GM18498 (cell line): Measurements from ENCODE around the gene MCRIP2.

ENCODE experiments used
- ATAC-seq: cut with Tn5 transposase; IDR thresholded peaks from one replicate; pipeline ENCODE4 v1.9.1; 2021; ENCODE audit warnings: mild to moderate bottlenecking, moderate library complexity; ENCODE audit not compliant: unreplicated experiment

MCRIP2 gene

DNA sequence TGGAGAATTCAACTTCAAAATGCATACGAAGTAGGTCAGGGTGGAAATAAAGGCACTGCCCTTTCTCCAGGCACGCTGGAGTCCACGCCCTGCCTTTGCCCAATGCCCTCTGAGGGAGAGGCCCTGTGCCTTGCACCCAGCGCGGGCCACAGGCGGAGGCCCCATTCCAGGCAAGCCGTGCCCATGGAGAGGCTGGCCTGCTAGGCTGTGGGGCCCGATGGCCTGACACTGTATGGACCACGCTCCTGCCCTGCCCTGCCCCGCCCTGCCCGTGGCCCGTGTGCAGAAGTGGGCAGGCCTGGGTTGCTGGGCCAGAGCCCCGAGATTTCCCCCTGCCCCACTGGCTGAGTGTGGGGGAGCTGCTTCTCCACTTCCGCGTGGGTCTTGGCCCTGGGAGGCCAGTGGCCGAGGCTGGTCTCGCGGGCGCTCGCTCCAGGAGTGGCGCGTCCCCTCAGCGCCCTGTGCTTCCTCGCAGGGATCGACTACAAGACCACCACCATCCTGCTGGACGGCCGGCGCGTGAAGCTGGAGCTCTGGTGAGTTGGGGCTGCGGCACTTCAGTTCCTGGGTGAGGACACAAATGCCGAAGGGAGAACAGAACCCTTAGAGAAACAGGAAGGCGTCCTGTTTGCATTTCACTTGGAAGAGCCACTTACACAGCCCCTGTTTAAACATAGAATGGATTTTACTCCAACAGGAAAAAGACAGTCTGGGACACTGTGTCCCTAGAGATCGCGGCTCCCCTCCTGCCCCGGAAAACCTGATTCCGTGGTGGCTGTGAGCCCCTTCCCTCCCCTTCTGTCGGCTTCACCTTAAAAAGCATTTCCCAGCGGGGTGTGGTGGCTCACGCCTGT is 24.7 kb upstream of the MCRIP2 start:
- no peak for ATAC-seq

DNA sequence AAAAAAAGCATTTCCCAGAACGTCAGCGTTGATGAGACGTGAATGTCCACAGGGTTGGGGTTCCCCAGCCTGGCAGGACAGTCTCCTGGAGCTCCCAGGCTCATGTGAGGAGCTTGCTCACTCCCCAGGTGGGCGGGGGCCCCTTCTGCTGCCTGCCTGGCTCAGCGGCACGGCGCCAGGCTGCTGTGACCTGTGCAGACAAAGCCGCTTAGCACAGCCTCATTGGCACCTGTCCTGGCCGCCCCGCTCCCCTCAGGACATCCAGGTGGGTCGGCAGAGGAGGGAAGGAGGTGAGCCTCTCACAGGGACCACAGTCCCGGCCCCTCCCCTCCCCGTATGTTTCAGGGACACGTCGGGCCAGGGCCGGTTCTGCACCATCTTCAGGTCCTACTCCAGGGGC is 23.8 kb upstream of the MCRIP2 start:
- ATAC-seq: no peak

DNA sequence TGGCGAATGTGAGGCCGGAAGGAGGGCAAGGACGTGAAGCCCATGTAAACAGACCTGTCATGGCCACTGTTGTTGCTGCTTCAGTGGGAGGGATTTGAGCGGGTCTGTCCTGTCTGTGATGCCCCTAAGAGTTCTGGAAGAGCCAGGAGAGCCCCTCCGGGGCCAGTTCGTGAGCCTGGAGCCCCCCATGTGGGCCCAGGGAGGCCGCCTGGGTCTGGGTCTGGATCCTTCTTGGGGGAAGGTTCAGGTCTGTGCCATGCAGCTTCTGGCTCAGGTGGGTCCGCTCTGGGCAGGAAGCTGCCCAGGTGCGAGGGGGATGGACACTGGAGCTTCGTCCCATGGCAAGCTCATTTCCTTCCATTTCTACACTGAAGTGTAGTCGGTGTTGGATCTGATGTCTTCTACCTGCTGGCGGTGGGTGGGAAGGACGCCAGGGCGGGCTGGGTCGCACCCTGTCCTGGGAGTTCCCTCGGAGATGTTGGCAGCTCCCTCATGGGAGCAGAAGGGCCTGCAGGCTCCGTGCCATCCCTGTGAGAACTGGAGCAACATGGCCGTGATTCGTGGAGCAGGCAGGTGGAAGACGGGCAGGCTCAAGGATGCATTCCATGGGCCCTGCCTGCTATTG is 22.0 kb upstream of the MCRIP2 start:
- ATAC-seq: no peak

DNA sequence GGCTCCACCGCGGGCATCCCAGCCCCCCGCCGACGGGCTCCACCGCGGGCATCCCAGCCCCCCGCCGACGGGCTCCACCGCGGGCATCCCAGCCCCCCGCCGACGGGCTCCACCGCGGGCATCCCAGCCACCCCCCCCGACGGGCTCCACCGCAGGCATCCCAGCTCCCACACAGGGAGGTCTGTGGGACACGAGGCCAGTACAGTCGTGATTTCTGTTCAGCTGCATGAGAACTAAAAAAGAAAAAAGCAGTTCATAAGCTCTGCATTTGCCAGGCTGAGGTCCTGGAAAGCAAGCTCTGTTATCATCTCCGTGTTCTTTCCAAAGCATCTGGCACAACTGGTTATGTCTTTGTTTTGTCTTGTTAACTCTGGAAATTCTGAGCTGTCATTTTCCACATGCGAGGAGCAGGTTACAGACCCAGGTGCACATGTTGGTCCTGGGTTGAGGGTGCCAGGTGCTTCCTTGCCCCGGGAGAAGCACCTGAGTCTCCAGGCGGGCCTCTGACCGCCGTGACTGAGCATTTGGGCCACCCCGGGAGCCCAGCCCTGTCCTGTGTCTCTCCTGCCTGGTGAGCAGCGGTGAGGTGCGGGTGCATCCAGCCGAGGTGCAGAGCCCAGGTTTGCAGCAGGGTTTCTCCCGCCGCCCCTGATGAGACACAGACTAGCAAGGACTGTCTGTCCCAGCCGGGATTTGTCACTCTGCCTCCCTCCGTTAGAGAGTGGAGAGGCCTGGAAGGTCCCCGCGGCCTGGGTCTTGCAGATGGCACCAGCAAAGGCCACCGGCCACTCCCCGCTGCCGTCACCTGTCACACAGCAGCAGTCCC is 20.7 kb upstream of the MCRIP2 start:
- ATAC-seq: no peak

DNA sequence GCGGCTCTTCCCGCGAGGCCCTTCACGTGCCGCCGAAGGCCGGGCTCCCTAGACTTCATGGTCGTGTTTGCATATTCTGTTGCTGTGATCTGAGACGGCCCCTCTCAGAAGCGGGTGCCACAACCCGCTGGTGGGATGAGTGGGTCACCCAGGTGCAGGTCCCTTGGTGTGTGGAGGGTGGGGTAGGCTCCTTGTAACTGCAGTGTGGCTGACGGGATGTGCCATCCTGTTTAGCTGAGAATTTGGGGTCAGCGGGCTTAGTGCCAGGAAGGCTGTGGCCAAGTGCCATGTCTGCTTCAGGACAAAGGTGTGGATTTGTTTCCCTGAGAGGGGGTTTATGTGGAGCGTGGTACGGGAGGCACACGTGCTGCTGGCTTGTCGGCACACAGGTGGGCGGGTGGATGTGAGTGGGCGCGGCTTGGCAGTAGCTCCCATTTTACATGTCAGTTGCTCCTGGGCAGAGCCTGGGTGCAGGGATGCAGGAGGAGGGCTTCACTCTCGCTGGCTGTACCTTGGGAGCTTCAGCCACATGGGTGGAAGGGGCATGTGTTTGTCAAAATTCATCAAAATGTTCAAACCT is 20.0 kb upstream of the MCRIP2 start:
- ATAC-seq: no peak

DNA sequence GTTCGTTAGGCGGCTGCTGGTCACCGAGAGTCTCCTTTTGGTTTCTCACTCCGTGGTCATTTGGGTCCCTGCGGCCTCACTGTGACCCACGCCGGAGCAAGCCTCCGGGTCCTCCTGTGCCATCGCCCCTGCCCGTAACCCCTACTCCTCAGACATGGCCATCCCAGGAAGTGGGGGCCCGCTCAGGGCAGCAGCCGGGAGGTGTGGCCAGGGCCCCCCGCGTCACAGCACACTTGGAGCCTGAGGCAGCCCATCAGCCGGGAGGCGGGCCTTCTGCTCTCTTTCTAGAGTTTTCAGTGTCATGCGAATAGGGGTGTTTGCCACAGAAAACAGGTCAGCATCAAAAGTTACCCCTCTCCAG is 18.7 kb upstream of the MCRIP2 start:
- ATAC-seq: no peak

DNA sequence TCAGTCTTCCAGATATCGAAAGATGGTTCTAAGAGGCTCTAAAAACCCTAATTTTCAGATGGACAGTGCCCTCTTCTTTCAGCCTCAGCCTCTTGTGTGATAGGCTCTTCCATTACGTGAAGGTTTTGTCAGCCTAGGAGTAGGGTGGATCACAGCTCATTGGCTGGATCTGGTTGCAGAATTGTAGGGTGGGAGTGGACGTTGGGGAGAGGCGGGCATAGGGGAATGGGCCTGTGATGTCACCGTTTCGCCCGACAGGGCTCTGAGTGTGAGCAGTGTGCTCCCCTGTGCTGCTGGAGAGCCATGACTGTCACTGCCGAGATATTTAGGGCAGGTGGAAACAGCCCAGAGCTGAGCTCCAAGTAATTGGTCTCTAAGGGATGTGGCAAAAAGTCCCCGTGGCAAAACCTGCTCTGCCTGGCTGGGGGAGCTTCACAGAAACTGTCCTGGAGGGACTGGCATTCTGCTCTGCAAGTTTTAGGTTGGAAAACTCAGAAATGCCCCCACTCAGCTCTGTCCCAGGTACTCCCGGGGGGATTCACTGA is 17.0 kb upstream of the MCRIP2 start:
- no peak for ATAC-seq

DNA sequence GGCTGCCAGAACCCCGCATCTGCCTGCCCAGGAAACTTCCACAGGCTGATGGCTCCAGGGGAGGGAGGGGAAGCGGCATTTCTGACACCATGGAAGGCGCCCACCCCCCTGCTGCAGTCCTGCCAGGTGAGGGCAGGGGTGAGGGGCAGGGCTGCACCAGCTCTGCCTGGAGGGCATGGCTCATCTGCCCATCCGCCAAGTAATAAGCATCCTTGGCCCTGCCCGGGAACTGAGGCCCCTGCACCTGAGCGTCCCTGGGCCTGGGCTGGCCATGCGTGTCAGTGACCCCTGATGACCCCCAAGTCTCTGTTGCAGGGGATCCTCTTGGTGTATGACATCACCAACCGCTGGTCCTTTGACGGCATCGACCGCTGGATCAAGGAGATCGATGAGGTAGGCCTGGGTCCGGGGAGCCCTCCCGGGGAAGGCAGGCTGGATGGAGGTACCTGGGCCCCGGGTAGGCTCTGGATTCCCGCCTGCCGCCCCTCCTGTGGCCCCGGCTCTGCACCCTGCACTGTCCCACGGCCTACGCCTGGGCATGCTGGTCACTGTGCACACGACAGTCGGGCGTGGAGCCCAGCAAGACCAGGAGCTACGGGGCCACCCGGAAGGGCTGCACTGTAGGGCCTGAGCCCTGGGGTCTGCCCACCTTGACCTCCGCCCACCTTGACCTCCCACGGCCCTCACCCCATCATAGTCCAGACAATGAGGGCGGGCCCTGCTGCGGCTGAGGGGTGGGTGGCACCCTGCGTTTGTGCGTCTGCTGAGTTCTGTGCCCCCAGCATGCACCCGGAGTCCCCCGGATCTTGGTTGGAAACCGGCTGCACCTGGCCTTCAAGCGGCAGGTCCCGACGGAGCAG is 16.3 kb upstream of the MCRIP2 start:
- no peak for ATAC-seq

DNA sequence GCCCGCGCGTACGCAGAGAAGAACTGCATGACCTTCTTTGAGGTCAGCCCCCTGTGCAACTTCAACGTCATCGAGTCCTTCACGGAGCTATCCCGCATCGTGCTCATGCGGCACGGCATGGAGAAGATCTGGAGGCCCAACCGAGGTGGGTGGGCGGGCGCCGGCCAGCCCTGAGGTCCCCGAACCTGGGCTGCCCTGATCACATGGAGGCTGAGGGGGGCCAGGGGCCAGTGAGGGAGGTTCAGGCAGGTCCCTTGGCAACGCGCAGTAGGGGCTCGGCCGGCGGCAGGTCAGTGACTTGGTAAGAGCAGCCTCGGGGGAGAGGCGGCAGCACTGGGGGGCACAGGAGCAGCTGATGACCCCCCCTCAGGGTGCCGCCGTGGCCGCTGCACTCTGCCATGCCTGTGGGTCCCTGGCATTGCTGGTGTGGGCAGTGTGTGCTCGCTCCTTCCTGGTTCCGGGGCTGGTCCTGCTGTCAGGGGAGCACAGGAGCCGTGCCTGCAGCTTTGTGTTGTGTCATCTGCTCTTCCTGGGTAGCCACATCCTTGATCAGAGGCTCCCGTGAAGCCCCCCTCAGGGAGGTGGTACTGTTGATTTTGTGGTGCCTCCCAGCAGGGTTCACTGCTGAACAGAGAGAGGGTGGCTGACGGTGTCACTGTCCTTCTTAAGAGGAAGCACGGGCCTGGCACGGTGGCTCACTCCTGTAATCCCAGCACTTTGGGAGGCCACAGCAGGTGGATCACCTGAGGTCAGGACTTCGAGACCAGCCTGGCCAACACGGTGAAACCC is 15.5 kb upstream of the MCRIP2 start:
- ATAC-seq: no peak

DNA sequence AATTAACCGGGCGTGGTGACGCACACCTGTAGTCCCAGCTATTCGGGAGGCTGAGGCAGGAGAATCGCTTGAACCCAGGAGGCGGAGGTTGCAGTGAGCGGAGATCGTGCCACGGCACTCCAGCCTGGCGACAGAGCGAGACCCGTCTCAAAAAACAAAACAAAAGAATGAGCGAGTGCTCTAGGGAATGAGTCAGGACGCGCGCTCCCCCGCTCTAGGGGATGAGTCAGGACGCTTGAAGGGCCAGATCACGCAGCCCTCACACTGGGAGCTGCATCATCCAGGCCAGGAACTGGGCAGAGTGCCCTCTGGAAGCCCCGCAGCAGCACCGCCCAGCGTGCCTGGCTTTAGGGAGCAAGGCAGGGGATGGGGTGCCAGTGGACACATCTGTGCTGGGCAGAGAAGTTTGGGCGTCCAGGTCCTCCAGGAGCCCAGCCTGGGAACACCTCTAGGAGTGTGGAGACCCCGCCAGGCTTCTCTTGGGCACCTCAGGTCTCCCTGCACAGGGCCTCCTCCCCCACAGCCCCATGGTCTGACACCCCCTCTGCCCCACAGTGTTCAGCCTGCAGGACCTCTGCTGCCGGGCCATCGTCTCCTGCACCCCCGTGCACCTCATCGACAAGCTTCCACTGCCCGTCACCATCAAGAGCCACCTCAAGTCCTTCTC is 14.7 kb upstream of the MCRIP2 start:
- no peak for ATAC-seq

DNA sequence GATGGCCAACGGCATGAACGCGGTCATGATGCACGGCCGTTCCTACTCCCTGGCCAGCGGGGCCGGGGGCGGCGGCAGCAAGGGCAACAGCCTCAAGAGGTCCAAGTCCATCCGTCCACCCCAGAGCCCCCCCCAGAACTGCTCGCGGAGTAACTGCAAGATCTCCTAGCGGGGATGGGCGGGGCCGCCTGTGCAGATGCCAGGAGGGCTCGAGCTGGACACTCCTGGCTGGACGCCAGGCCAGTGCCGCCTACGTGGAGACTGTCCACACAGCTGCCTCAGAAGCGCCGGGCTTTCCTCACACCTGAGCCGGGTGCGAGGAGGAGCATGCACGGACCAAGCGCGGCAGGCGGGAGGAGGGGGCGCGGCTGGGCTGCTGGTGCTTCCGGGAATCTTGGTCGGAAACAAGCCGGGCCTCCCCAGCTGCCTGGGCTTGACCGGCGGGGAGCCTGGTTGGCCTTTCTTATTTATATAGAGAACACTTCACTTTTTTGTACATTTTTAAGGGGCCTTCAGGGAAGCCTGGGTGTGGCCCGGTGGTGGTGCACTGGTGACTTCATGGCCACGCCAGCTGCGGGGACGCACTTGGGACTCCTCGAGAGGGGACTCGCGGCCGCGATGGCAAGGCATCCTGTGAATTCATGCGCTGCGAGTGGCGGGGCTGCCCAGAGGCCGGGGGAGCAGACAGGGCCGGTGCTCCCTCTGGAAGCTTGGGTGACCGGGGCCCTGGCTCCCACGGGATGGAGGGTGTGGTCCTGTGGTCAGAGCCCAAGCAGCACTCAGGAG is 14.0 kb upstream of the MCRIP2 start:
- no peak for ATAC-seq

DNA sequence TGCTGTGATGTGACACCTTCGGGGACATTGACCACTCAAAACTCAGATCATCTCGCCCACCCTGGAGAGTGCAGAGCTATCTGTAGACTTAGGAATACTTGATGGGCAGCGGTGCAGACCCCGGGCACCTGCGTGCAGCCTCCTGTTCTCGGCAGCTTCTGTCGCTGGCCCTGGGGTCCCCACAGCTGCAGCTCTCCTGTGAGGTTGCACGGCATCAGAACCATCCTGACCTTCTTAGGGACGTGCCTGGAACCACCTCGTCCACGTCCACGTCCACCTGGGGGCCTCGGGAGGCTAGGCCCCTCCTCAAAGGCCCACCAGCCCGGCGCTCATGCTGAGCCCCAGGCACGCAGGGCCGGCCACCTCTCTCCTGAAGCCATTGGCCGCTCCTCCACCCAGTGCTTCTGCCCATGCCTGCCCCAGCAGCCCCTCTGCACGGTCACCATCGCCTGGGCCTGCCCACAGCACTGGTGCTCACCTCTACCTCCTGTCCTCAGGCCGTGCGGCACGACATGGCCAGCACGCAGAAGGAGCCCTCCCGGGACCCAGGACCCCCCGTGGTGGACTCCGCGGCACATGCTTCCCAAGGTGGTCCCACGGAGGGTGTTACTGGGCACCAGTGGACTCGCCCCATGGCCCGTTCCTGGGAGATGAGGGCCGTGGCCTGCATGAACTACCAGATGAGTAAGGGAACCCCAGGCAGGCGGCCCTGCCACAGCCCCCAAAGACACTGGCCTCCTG is 13.1 kb upstream of the MCRIP2 start:
- ATAC-seq: no peak

DNA sequence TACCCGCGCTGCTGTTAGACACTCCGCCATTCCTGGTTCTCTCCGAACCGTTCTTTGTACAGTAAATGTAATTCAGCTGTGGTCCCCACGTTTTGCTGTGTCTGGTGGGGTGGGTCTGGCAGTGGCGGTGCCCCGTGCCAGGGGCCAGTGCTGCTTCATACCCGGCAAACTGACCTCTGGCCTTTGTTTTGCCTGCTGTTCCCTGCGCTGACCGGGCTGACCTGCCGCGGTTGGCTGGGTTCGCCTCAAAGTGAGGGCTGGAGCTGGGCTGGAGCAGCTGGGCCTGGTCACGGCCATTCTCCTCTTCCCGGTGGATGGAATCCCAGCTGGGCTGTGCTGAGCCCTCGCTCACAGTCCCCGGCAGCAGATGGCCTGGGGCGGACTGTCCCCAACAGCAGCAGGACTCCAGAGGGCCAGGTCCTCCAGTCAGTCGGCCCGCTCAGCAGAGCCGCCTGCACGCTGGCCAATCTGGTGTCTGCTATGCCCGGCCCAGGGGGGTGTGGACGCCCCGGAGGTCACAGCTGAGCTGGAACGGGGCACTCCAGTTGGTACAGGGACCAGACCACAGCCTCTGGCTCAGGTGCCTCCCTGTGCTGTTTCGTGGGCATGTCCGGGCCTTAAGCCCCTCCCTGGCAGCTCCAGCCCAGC is 12.3 kb upstream of the MCRIP2 start:
- ATAC-seq: no peak

DNA sequence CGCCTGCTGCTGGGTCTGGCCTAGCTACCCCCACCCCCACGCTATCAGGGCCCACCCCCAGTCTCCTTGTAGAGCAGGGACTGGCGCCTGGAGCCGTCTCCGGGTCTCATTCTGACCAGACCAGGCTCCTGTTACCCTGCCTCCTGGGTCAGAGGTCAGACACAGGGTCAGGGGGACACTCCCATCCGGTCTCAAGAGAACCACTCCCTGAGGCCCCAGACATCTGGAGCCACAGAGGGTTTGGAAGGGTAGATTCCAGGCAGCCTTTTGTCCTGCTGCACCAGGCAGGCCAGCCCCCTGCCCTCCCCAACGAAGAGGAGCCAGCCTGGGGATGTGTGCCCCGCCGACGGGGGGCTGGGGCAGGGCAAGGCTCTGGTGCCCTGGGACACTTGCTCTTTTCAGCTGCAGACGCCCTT is 11.8 kb upstream of the MCRIP2 start:
- ATAC-seq: no peak

DNA sequence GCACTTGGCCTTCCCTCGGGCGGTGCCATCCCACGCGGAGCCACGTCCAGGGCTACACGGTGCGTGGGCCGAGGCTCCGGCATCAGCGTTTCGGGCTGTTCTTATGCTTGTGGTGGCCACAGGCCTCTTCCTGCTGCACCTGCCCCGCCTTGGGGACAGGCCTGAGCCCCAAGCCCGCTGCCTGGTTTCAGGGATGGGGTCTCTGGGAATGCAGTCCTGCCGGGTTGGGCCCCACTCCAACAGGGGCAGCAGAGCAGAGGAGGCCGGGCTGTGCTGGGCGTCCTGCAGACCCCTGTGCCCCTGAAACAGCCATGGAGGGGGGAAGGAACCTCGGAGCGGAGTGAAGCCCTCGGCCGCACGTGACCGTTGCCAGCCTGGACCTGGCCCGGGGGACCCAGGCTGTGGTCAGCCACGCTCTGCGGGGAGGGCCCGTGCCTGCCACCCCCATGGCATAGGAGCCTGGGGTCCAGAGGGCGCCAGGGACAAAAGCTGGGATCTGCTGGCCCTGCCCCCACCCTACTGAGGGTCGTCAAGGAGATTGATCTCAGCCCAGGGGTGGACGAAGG is 11.3 kb upstream of the MCRIP2 start:
- no peak for ATAC-seq

DNA sequence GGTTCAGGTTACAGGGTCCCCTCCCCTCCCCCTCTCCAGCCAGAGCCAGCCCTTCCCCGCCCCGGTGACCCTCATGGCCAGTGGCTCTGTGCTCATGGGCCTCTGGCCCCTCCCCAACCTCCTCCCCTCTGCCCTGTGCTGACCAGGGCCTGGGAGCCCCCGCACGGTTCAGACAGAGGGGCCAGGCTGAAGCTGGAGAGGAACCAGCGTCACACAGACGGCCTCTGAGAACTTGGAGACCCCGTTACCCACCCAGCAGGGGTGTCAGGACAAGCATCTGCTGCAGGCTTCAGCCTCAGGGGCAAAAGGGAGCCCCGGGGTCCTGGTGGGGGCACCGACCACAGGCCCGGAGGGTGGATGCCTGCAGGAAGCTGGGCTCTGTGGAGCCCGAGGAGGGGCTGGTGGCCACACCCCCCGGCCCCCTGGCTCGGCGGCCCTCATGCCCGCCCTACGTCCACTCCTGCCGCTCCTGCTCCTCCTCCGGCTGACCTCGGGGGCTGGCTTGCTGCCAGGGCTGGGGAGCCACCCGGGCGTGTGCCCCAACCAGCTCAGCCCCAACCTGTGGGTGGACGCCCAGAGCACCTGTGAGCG is 10.7 kb upstream of the MCRIP2 start, which contains the start of gene WFIKKN1:
TSS of gene WFIKKN1 (plus strand) at position 171 of the 591 bp plus-strand sequence. CDS start at position 440, 269 bp downstream.
- no peak for ATAC-seq
